Mesenchymal stem cell (in vitro differentiated cells and primary cell): ENCODE measurements around the gene LRRC26.

Experiments used
- DNase-seq: peaks from one replicate; pipeline ENCODE4 v3.0.0-alpha.2; 2013
- H2AFZ ChIP-seq: one replicate; pipeline ENCODE4 v1.6.1; 2013; ENCODE audit warnings: low read depth, mild to moderate bottlenecking, control low read depth, inconsistent platforms, low read length, moderate library complexity
- H2AK5ac ChIP-seq: 2 replicates; pipeline ENCODE4 v1.6.1; 2013; ENCODE audit warnings: low read length, moderate library complexity, mild to moderate bottlenecking, inconsistent platforms; ENCODE audit not compliant: severe bottlenecking
- H2BK120ac ChIP-seq: one replicate; pipeline ENCODE4 v1.6.1; 2013; ENCODE audit warnings: low read depth, mild to moderate bottlenecking, inconsistent platforms, low read length, moderate library complexity
- H2BK12ac ChIP-seq, 2 experiments: one replicate each; pipeline ENCODE4 v1.6.1; 2013; ENCODE audit warnings: inconsistent platforms in 2 of 2, low read length in 2 of 2, mild to moderate bottlenecking in 2 of 2, moderate library complexity in 2 of 2, control low read depth in 1 of 2
- H2BK15ac ChIP-seq: one replicate; pipeline ENCODE4 v1.6.1; 2013; ENCODE audit warnings: mild to moderate bottlenecking, low read depth, inconsistent platforms; ENCODE audit not compliant: poor library complexity, severe bottlenecking
- H2BK5ac ChIP-seq: 2 replicates; pipeline ENCODE4 v1.6.1; 2013; ENCODE audit warnings: low read depth, mild to moderate bottlenecking, low read length, control low read depth, inconsistent platforms; ENCODE audit not compliant: poor library complexity, severe bottlenecking
- H3K14ac ChIP-seq, 2 experiments: one replicate each; pipeline ENCODE4 v1.6.1; 2013; ENCODE audit warnings: inconsistent platforms in 2 of 2, low read length in 2 of 2, control low read depth in 1 of 2, mild to moderate bottlenecking in 1 of 2, moderate library complexity in 1 of 2
- H3K18ac ChIP-seq, 2 experiments: one replicate each; pipeline ENCODE4 v1.6.1; 2013; ENCODE audit warnings: inconsistent platforms in 2 of 2, low read length in 2 of 2, control low read depth in 1 of 2, low read depth in 1 of 2, mild to moderate bottlenecking in 1 of 2
- H3K23ac ChIP-seq, 2 experiments: one replicate each; pipeline ENCODE4 v1.6.1; 2013; ENCODE audit warnings: inconsistent platforms in 2 of 2, low read length in 2 of 2, mild to moderate bottlenecking in 2 of 2, moderate library complexity in 2 of 2, control low read depth in 1 of 2
- H3K27ac ChIP-seq: 2 replicates; pipeline ENCODE4 v1.5.1; 2013; ENCODE audit warnings: mild to moderate bottlenecking, moderate library complexity, low read length, control low read depth, inconsistent platforms; ENCODE audit not compliant: poor library complexity, severe bottlenecking
- H3K27me3 ChIP-seq, 2 experiments: 2 replicates each; pipeline versions ENCODE4 v1.6.1 to v1.7.0; 2013; ENCODE audit warnings: low read length in 2 of 2, mild to moderate bottlenecking in 2 of 2, moderate library complexity in 2 of 2, control low read depth in 1 of 2, inconsistent platforms in 1 of 2; ENCODE audit not compliant: control insufficient read depth in 1 of 2, insufficient read depth in 1 of 2
- H3K36me3 ChIP-seq, 2 experiments: 2 replicates each; pipeline versions ENCODE4 v1.6.1 to v1.7.0; 2013; ENCODE audit warnings: low read length in 2 of 2, control low read depth in 1 of 2, inconsistent platforms in 1 of 2, low read depth in 1 of 2, mild to moderate bottlenecking in 1 of 2; ENCODE audit not compliant: insufficient read depth in 2 of 2, control insufficient read depth in 1 of 2
- H3K4ac ChIP-seq, 2 experiments: one replicate each; pipeline ENCODE4 v1.6.1; 2013; ENCODE audit warnings: inconsistent platforms in 2 of 2, low read length in 2 of 2, mild to moderate bottlenecking in 2 of 2, moderate library complexity in 2 of 2, control low read depth in 1 of 2, low read depth in 1 of 2
- H3K4me1 ChIP-seq: 2 replicates; pipeline ENCODE4 v1.6.1; 2013; ENCODE audit warnings: low read depth, low read length, control low read depth; ENCODE audit not compliant: control insufficient read depth, insufficient read depth
- H3K4me2 ChIP-seq: 2 replicates; pipeline ENCODE4 v1.6.1; 2013; ENCODE audit warnings: low read length, mild to moderate bottlenecking, inconsistent platforms; ENCODE audit not compliant: poor library complexity, severe bottlenecking
- H3K4me3 ChIP-seq, 2 experiments: 2 replicates each; pipeline versions ENCODE4 v1.5.1 to v1.7.0; 2013; ENCODE audit warnings: low read length in 2 of 2, mild to moderate bottlenecking in 2 of 2, control low read depth in 1 of 2, low read depth in 1 of 2; ENCODE audit not compliant: insufficient read depth in 1 of 2
- H3K79me1 ChIP-seq: replicated peaks from 2 replicates; pipeline ENCODE4 v1.6.1; 2013; ENCODE audit warnings: mild to moderate bottlenecking, control low read depth, low read length, inconsistent platforms; ENCODE audit not compliant: poor library complexity, severe bottlenecking
- H3K9ac ChIP-seq: 2 replicates; pipeline ENCODE4 v1.7.0; 2013; ENCODE audit warnings: mild to moderate bottlenecking, low read length, moderate library complexity
- H3K9me3 ChIP-seq: 2 replicates; pipeline ENCODE4 v1.7.0; 2013; ENCODE audit warnings: mild to moderate bottlenecking, low read length; ENCODE audit not compliant: control insufficient read depth
- H4K8ac ChIP-seq: one replicate; pipeline ENCODE4 v1.6.1; 2013; ENCODE audit warnings: inconsistent platforms, mild to moderate bottlenecking, low read length, moderate library complexity
- H4K91ac ChIP-seq: one replicate; pipeline ENCODE4 v1.6.1; 2013; ENCODE audit warnings: mild to moderate bottlenecking, low read length, inconsistent platforms
- WGBS: methylation state at CpG from one replicate; pipeline ENCODE4 v1.1.7; 2013; ENCODE audit warnings: mixed read lengths; 5-methylcytosine and 5-hydroxymethylcytosine counted together

LRRC26 gene

DNA sequence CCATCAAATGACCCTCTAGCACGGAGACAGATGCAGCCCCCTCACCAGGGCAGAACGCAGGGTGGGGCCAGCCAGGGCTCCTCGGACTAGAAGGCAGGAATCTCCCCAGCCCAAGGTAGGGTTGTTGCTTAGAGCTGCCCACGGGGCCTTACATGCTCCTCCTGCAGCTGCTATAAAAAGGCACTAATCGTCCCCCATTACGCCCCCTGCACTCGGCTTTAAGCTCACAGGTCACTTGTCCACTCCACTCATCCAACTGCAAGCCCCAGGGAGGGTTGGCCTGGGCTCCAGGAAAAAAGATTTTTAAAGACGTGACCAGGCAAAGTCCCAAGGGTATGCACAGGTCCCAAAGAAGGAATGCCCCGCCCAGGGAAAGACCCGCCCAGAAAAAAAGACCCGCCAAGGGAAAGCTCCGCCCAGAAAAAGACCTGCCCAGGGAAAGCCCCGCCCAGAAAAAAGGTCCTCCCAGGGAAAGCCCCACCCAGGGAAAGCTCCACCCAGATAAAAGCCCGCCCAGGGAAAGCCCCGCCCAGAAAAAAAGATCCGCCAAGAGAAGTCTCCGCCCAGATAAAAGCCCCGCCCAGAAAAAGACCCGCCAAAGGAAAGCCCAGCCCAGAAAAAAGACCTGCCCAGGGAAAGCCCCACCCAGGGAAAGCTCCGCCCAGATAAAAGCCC is 19.8 kb downstream of the LRRC26 start:
- Histone ChIP-seq H4K8ac (no peak overlapping the region), H3K79me1 (no peaks in the 10 kb centered on the region), H2BK12ac (no peak overlapping the region), H3K18ac (no peak overlapping the region), H3K23ac (no peak overlapping the region), H2AFZ (no peak overlapping the region), H4K91ac (no peak overlapping the region), H3K4me2 (no peak overlapping the region), H3K36me3 (no peaks in the 10 kb centered on the region), H2BK15ac (no peak overlapping the region), H3K4me3 (no peak overlapping the region), H3K27me3 (peaks cover 2 to 35% of the 10 kb centered on the region in 2 experiments), H3K9me3 (no peaks in the 10 kb centered on the region), H2BK120ac (no peak overlapping the region), H2AK5ac (no peak overlapping the region), H3K4me1 (peaks cover 8% of the 10 kb centered on the region), H3K14ac (no peak overlapping the region), H3K9ac (no peak overlapping the region), H3K27ac (no peak overlapping the region), H3K4ac (no peak overlapping the region), H2BK5ac (no peak overlapping the region)
- no peak for DNase-seq
- 73% methylated on average over 20 of the region's 20 CpGs for WGBS

- DNase-seq = no peak
Measured at GRCh38 chr9:137149363-137149762, 20.5 kb downstream of the LRRC26 start.

GRCh38 chr9:137148661-137149060 is 21.2 kb downstream of the LRRC26 start:
- WGBS = 88% methylated on average over 19 of the region's 19 CpGs

More at GRCh38 chr9:137149363-137149762, 20.5 kb downstream of the LRRC26 start:
- H4K91ac ChIP-seq = no peak overlapping the region
- H4K8ac ChIP-seq = no peak overlapping the region
- no peak overlapping the region for H2BK15ac ChIP-seq
- H3K36me3 ChIP-seq = no peaks in the 10 kb centered on the region
- no peaks in the 10 kb centered on the region for H3K79me1 ChIP-seq
- H2BK5ac ChIP-seq = no peak overlapping the region
- no peak overlapping the region for H3K4me3 ChIP-seq
- no peaks in the 10 kb centered on the region for H3K9me3 ChIP-seq
- no peak overlapping the region for H2AFZ ChIP-seq
- no peak overlapping the region for H2BK12ac ChIP-seq
- no peak overlapping the region for H3K27ac ChIP-seq
- no peak overlapping the region for H3K4me2 ChIP-seq
- H3K27me3 ChIP-seq = peaks cover 0 to 29% of the 10 kb centered on the region in 2 experiments
- H3K18ac ChIP-seq = no peak overlapping the region
- H2AK5ac ChIP-seq = no peak overlapping the region
- no peak overlapping the region for H3K4ac ChIP-seq
- H3K4me1 ChIP-seq = peaks cover 8% of the 10 kb centered on the region
- no peak overlapping the region for H3K23ac ChIP-seq
- H3K9ac ChIP-seq = no peak overlapping the region
- WGBS = 88% methylated on average over 5 of the region's 5 CpGs
- no peak overlapping the region for H3K14ac ChIP-seq
- no peak overlapping the region for H2BK120ac ChIP-seq

DNA sequence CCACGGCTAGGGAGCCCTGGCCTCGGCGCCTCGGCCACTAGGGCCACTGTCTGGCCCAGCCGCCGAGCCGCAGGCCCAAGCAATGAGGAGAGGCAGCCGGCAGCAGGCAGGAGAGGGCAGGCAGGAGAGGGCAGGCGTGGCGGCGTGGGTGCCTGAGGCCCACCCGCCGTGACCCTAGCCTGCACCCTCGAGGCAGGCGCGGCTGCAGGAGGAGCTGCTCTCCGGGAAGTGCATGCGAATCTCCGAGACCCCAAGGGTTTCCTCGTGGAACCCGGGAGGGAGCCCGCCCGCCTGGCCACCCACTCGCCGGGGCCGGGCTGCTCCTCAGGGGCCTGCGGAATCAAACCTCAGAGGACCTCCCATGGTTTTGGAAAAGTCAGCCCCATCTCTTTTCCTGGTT is 21.6 kb downstream of the LRRC26 start:
- H3K9me3 ChIP-seq = no peaks in the 10 kb centered on the region
- H3K79me1 ChIP-seq = no peaks in the 10 kb centered on the region
- H2AK5ac ChIP-seq = no peak overlapping the region
- no peak overlapping the region for H4K8ac ChIP-seq
- H3K4me3 ChIP-seq = peak overlapping the region in 1 of 2 experiments; percentile 14
- no peak for DNase-seq
- H3K14ac ChIP-seq = no peak overlapping the region
- no peak overlapping the region for H3K9ac ChIP-seq
- H3K23ac ChIP-seq = no peak overlapping the region
- H2AFZ ChIP-seq = no peak overlapping the region
- H2BK5ac ChIP-seq = no peak overlapping the region
- H3K18ac ChIP-seq = no peak overlapping the region
- no peak overlapping the region for H2BK120ac ChIP-seq
- H4K91ac ChIP-seq = no peak overlapping the region
- H3K36me3 ChIP-seq = no peaks in the 10 kb centered on the region
- no peak overlapping the region for H3K4ac ChIP-seq
- peaks cover 3 to 35% of the 10 kb centered on the region in 2 experiments for H3K27me3 ChIP-seq
- no peak overlapping the region for H3K4me2 ChIP-seq
- H2BK15ac ChIP-seq = no peak overlapping the region
- 81% methylated on average over 27 of the region's 27 CpGs for WGBS
- peaks cover 8% of the 10 kb centered on the region for H3K4me1 ChIP-seq
- no peak overlapping the region for H2BK12ac ChIP-seq
- no peak overlapping the region for H3K27ac ChIP-seq

More at GRCh38 chr9:137148661-137149060, 21.2 kb downstream of the LRRC26 start:
- Histone ChIP-seq H2BK15ac (no peak overlapping the region), H3K4me3 (no peak overlapping the region), H3K9me3 (no peaks in the 10 kb centered on the region), H3K23ac (no peak overlapping the region), H2AFZ (no peak overlapping the region), H3K79me1 (no peaks in the 10 kb centered on the region), H3K4me1 (peaks cover 8% of the 10 kb centered on the region), H3K36me3 (no peaks in the 10 kb centered on the region), H4K91ac (no peak overlapping the region), H2AK5ac (no peak overlapping the region), H2BK5ac (no peak overlapping the region), H3K27me3 (peaks cover 0 to 31% of the 10 kb centered on the region in 2 experiments), H3K4me2 (no peak overlapping the region), H4K8ac (no peak overlapping the region), H2BK12ac (no peak overlapping the region), H3K4ac (no peak overlapping the region), H3K27ac (no peak overlapping the region), H2BK120ac (no peak overlapping the region), H3K9ac (no peak overlapping the region), H3K14ac (no peak overlapping the region), H3K18ac (no peak overlapping the region)
- DNase-seq = no peak
